NCI-H1105 (cell line): ENCODE measurements around the gene DAAM2.

Source experiments
- DNase-seq: peaks from one replicate; lab custom pipeline; 2025; lab: John Stamatoyannopoulos, UW

Gene DAAM2

DNA sequence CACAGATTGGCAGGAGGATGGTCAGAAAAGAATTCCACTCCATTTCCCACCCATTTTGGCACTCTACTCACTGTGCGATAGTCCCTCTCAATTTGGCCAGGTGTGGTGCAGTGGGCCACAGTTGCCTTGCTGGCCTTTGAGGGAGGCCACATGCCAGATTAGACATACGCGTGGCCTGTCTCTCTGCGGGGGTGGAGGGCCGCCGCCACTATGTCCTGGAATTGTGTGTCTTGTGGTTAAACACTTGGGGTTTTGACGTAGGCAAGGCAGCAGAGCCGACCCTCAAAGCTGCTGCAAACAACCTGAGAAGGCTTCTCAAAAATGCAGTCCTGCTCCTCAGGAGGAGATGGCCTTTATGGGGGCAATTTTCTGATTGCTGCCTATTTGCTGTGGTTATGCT, 4.9 kb upstream of the DAAM2 start:
- DNase-seq: no peak

DNA sequence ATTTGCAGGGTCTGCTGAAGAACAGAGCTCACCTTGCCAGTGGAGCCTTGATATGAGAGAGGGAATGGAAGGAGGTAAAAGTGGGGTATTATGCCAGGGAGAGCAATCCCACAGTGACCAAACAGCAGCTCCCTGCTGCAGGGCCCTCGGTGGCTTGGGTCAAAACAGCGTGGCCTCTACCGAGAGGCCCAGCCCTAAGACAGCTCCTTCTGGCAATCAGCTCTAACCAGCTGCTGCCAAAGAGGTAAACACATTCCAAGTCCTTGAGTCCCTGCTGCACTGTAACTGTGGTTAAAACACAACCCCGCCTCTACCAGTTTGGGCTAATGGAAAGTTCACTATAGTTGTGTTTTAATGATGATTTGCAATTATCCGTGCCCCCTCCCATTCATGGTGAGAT, 1.4 kb upstream of the DAAM2 start:
- DNase-seq: no peak

DNA sequence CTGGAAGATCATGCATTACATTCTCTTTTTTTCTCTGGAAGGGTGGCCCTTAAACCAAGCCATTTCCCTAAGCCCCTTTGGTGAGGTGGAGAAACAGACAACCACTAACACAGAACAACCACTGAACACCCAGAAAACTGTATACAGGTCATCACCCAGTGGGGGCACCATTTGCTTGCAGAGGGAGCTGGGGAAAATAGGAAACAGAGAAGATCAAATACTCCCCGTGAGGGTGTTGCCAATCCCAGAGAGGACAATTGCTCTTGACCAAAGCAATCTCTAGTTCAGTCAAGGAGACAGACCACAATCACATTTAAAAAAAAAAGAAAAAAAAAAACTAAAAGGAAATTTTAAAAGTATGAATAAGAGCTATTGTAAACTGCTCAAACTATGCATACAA, 865 bp upstream of the DAAM2 start:
- no peak for DNase-seq

DNA sequence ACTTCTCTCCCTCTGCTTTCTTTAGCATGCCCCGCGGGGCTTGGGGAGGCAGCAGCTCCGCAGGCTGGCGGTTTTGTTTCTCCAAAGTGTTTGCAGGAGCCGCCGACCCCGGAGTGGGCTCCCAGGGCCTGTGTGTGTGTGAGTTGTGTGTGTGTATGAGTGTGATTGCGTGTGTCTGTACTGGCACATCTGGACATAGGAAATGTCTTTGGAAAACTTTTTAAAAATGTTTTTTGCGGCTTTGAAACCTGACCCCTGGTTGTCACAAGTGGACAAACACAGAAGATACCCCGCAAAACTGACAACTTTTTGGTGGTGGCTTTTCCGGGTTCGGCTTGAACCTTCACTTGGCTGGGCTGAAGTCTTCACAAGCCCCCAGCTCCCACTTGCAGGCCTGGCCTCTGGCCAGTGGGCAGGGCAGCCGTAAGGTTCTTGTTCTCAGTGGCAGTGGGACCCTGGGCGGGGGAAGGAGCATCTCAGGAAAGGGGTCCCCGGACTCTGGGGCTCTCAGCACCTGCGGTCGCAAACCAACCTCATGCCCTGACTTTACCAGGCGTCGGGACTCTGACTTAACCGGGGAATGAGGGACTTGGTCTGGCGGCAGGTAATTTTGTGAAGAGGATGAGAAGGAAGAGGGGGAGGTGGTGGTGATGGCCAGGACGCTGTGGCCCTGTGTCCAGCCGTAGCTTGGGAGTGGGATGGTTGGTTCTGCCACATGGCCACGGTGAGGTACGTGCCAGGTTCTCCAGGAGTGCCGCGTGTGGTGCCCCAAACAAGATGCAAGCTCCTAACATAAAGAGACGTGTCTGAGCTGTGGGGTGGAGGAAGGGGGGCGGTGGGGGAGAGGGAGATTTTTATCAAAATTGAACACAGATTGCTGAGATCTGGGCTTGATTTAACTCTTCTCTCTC, 619 bp downstream of the DAAM2 start:
- DNase-seq: no peak

DNA sequence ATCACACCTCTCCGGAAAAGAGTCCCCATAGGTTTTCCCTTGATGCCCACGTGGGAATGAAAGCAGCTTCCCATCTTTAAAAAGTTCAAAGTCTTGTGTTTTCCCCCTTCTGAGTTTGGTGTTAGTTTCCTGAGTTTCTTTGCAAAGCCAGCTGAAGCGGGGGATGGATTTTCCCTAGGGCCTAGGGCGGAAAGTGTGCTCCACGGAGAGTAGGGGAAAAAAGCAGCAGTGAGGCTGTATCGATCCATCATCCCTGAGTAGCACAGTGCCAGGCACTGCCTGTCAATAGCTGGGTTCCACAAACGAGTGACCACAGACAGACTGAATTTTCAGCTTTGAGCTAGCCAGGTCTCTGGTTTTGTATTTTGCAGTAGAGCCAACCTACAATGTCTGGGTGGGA, 1.3 kb downstream of the DAAM2 start:
- no peak for DNase-seq

DNA sequence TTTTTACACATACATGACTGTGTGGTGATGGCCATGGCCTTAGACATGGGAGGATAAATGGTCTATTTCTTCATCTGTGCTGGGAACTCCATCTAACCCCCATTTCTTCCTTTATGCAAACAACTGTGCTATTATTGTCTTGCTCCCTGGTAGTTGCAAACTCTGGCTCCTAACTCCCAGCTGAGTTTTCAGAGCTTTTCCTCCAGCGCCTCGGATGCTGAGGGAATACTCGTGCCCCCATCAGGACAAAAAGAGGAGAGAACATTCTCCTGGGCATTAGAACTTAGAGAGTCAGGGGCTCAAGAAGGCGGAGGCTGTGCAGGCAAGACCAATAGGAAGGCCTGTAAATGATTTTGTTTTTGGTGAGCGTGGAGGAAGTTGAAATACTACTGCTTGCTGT, 2.1 kb downstream of the DAAM2 start:
- no peak for DNase-seq

DNA sequence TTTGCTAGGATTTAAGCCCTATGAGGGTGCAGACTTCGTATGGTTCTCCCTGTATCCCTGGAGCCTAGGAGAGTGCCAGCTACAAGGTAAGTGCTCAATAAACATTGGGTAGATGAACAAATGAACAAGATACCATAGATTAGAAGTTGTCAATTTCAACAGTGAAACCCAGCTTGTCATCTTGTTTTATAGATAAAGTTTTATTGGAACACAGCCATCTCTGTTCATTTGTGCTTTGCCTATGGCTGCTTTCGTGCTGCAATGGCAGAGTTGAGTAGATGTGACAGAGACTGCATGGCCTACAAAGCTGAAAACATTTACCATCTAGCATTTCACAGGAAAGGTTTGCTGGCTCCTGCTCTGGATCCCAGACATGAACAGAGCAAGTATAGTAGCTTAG, 5.6 kb downstream of the DAAM2 start:
- no peak for DNase-seq

DNA sequence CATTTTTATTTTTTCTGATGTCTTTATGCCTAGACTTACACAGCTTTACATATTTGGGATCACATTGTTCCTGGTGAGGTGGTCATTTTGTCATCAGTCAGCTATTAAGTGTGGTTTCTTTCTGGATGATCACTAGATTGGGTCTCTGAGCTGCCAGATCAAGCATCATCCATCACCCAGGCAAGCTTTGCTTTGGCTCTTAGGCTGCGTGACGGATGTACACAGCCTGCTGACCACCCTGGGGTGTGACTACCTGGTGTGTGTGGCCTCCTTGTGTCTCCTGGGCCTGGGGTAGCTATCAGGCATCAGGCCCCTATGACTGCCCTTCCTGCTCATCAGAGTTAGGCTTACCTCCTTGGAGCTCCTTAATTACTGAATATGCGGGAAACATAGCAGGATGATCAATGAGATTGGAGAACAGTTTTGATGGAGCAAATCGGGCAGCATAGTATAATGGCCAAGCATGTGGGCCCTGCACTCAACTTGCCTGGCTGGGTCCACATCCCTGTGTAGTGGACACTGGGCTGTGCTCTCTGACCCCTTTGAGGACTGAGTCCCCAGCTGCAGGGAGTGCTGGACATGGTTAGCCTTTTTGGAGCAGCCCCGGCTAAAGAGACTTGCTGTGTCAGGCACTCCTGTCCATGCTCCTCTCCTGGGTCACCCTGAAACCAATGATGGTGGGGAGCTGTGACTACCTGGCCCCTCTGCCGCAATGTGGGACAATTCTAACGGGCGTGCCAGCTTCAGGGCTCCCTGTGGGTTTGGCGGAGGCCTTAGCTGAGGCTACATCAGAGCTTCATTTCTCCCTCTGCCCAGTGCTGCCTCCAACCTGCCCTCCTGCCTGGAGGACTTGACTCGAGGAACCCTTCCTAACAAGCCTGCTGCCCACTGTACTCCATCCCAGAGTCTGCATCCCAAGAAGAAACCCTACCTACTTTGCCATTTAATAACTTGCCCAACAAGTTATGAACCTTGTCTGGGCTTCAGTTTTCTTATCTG, 8.2 kb downstream of the DAAM2 start:
- DNase-seq: no peak

DNA sequence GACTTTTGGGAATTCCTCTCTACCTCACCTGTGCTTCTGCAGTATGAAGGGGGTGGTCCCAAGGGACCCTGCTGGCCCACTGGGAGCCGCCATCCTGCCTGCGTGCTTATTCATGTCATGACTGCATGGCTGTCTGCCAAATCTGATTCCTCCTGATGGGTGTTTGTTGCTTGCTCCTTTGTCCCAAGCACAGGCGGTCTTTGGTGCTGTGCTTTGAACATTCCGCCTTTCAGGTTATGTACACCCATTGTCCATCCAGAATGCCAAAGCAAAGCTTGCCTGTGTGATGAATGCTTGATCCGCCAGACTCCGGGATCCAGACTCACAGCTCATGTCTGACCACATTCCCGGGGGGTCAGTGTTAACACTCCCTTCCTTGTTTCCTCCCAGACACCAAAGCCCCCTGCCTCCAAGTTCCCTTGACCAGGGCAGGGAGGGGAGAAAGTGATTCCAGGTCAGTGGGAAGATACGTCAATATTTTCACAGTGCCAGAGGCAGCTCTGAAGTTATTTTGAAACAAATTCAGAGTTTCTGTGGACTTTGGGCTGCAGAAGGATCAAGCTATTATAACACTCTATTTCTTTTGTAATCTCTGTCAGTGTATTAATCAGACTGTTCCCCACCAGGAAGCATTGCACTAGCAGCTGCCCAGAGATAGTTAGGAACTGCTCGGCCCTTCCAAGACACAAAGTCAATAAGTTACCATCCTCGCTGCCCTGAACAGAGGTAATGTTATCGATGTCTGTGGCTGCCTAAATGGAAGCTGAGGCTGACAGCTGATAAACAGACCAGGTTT, 9.5 kb downstream of the DAAM2 start:
- peak; percentile 83 for DNase-seq

DNA sequence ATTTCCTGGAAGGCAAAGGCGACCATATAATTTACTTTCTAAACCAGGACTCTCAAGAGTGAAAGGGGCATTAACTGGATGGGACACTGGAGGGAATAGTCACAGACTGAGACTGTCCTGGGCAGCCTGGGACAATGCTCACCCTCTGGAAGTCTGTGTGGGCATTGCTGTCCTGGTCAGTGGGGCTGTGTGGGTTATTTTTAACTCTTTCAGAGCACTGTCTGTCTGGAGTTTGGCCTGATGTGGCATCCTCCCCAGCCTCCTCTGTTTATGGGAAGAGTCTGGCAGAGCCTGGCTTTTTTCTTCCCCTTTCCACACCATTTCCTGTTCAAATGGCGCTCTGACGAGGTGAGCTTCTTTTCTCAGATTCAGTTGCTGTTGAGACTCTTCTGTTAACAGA, 11.7 kb downstream of the DAAM2 start:
- no peak for DNase-seq

DNA sequence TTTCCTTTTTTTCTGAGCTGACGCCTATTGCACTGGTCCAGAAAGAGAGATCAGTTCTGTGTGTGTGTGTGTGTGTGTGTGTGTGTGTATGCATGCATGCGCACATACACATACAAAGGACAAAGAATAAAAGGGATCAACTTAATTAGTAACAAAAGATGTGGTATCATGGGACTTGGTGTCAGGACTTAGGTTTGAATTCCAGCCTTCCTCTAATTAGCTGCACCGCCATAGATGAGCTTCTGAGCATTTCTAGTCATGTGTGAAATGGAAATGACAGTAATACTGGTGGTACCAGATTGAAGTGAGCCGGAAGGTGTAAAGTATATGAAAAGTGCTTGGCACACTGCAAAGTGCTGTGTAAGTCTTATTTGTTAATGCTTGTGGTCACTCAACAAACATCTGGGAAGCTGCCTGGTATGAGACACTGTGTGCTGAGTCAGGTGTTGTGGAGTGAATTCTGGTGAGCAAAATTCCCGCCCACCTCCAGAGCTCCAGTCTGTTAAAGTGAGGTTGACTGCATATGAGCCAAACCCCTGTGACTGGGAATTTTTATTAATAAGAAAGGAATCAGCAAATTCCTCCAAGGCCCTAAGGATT, 12.4 kb downstream of the DAAM2 start:
- DNase-seq: no peak

DNA sequence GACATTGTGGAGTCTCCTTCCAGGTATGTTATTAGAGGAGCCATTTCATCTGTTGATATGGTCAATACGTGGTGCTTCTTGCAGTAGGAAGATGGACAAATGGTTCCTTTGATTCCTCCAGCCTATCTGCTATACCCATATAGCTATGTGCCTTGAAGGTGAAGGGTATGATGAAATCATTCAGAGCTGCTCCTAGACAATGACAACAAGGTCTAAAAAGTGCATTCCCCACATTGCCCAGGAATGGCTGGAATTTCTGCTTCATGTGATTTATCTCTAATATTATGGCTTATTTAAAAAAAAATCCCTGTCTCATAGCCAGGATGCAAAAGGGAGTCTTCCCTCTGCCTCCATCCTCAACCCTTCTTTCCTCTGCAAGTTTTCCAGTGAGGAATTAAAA, 14.1 kb downstream of the DAAM2 start:
- no peak for DNase-seq

DNA sequence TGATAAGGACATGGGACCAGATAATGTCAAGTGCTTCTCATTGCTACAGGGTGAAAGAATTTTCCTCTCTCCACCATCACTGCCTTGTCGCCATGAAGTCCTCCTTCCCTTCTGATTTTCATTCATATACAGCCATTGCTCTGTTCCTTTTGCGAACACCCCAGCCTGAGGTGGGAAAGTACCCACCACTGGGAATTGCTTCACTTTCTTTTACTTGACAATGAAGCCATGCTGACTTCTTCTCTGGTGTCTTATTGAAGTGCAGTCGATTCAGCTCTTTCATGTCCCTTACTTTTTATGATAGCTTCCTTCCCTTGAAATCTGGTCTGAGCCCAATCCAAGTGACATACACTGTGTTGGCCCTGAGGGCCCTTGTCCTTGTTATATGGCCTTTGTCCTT, 16.2 kb downstream of the DAAM2 start:
- DNase-seq: no peak

DNA sequence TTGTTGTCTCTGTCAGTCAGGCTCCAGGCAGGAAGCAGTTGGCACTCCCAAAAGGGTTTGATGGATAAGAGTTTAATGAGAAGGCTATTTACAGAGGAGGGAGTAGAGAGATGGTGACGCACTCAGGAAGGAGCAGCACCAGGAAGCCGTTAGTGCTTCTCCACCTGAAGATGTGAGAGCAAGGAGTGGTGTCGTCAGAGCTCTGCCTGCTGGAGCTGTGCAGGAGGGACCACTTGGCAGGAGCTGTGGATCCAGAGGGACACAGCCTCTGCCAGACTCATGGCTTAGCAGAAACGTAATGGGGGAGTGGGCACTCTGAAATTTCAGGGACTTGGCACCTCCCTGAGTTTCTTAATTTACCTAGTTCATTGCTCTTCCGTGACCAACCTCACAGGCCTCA, 16.8 kb downstream of the DAAM2 start:
- DNase-seq: no peak

DNA sequence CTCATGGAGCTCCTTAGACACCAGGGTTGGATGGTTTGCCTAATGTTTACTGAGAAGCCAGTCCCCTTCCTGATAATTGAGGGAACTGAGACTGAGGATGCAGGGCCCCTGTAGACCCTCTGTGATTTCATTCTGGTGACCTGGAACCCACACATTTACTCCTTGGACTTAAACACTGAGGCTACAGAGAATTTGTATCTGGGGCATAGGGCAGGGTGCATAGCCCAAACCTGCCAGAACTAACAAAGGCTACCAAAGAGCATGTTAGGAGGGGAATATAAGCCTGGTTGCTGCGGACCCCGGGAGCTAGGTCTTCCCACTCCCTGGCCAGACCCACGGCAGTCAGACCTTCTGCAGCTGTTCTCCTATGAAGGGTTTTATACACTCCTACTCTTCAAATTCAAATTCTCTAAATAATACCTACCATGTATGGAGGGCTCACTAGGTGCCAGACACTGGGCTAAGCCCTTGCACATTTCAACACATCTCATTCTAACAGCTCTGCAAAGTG, 19.7 kb downstream of the DAAM2 start:
- no peak for DNase-seq

DNA sequence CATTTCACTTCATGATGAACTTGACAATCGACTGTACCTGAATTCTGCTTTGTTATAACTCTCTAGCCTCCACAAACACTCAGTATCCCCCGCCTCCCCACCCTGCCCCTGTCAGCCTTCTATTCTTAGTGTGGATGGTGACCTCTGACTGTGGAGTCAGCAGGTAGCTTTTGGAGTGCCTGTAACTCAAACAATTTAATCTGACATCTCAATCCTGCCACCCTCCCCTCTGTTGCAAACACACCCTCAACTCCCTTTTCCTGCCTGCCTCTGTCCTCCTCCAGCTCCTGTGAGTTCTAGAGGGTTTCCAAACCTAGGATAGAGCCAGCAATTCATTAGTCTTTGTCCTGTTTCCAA, 20.3 kb downstream of the DAAM2 start:
- no peak for DNase-seq

DNA sequence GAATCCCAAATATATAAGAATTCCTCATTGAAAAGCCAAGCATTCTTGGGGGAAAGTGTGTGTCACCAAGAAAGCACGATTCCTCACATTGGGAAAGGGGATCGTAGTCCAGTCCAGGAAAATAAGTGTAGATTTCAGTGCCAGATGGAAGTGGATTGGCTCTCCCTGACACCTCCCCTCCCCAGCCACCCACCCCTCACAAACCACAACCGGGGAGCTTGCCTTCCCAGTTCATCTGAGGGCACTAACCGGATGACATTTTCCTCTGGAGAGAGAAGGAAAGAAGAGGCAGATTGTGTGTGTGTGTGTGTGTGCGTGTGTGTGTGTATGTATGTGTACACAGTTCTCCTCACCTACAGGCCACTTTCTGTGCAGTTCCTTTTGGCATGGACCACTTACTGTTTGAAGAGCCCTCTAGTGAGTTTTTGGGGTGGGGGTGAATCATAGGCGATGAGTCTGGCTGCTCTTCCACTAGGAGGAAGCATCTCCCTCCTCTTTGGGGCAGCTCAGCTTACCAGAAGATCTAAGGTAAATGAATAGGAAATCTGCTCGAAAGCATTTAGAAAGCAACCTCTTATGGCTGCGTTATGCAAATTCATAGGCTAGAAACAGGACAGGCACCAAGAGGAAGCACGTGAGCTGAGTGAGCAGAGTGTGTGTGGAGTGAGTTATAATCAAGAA, 20.8 kb downstream of the DAAM2 start:
- DNase-seq: no peak

DNA sequence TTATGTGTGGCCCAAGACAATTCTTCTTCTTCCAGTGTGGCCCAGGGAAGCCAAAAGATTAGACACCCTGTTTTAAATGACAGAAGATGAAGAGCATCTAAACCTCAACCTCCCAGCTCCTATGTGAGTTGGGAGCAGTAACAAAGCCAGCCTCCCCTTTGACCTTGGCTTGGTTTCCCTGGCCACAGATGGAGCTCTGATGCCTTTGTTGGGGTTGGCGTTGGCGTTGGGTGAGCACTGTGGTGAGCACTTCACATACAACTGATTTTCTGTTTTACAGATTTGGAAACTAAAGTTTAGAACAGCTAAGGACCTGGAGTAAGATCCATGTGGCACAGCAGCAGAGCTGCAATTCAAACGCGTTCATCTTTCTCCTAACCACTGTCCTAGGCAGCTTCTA, 22.1 kb downstream of the DAAM2 start:
- no peak for DNase-seq

DNA sequence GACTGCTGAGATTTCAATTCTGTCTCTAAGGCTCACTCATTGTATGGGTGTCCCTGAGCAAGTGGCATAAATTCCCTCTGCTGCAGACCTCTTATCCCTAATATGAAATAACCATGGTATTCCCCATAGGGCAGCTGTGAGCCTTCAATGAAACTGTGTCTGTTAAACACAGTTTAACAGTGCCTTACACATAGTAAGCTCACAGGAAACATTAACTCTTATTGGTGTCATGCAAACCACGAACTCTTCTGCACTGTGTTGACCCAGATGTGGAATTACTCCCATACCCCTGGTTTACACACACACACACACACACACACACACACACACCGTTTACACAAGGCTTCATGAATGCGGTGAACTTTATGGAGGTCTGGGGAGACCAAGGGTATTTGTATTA, 23.2 kb downstream of the DAAM2 start:
- no peak for DNase-seq

DNA sequence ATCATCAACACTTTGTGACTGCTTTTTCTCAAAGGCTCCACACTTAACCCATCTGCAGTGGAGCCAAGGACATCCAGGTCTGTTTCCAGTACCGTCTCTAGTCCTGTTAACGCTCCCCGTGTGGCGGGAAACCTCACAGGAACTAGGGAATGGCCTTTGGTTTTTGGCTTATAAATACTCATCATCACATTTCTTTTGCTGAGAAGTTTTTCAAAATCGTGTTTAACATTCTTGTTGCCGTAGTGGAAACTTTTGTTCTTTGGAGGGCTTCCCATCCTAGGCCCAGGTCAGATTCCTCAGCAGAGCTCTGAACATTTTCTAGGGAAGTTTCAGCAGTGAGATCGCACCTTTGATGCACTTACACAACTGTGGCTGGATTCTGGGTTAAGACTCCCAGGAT, 24.6 kb downstream of the DAAM2 start:
- no peak for DNase-seq

DNA sequence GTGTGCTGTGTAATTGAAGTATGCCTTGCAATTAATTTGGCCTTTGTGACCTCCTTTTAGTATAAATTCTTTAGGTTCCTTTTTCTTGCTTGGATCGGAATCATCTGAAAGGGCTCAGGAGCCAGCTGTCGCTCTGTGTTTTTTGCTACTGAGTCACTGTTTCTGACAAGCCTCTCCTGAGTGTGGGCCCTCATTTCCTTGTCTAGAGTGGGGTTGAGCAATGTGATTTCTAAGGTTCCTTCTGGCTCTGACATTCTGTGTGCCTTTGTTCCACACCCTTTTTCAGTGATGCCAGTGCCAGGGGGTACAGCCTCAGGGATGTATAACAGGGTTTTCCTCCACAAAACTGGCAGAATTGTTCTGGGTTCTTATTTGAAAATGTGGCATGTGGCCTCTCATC, 26.5 kb downstream of the DAAM2 start:
- DNase-seq: no peak
